Smooth muscle cell (in vitro differentiated cells): ENCODE data around the gene NUTM1. TPM values are rescaled to one million over a fixed set of nuclear protein-coding genes. Genes with fewer than 3 reads are reported as not detected.
A peak's percentile ranks its signal among the peaks of the same experiment; 100 is the strongest.

Source experiments
- DNase-seq: peaks from one replicate; lab custom pipeline; 2025; ENCODE audit not compliant: unreplicated experiment; lab: John Stamatoyannopoulos, UW
- H2AFZ ChIP-seq: fragments of 200-600 bp; sonication (generic); 2 replicates; pipeline ENCODE4 v1.6.0; 2016; ENCODE audit warnings: antibody characterized with exemption, low read depth, mild to moderate bottlenecking
- H3F3A ChIP-seq: fragments of 200-600 bp; sonication (generic); 2 replicates; pipeline ENCODE4 v1.6.0; 2017; ENCODE audit warnings: antibody characterized with exemption, low read depth
- H3K27ac ChIP-seq: fragments of 200-600 bp; sonication (generic); 2 replicates; pipeline ENCODE4 v1.5.1; 2016; ENCODE audit warnings: low read depth, mild to moderate bottlenecking
- H3K27me3 ChIP-seq: fragments of 200-600 bp; sonication (generic); 2 replicates; pipeline ENCODE4 v1.6.1; 2016; ENCODE audit warnings: low read depth, mild to moderate bottlenecking
- H3K36me3 ChIP-seq: fragments of 200-600 bp; sonication (generic); 2 replicates; pipeline ENCODE4 v1.5.1; 2016; ENCODE audit warnings: low read depth
- H3K4me1 ChIP-seq: fragments of 200-600 bp; sonication (generic); 2 replicates; pipeline ENCODE4 v1.5.1; 2016; ENCODE audit warnings: low read depth
- H3K4me2 ChIP-seq: fragments of 200-600 bp; sonication (generic); 2 replicates; pipeline ENCODE4 v1.6.0; 2016; ENCODE audit warnings: mild to moderate bottlenecking
- H3K4me3 ChIP-seq: fragments of 200-600 bp; sonication (generic); 2 replicates; pipeline ENCODE4 v1.5.1; 2016; ENCODE audit warnings: mild to moderate bottlenecking
- H3K79me2 ChIP-seq: fragments of 200-600 bp; sonication (generic); 2 replicates; pipeline ENCODE4 v1.6.0; 2016; ENCODE audit warnings: low read depth, mild to moderate bottlenecking
- H3K9ac ChIP-seq: fragments of 200-600 bp; sonication (generic); 2 replicates; pipeline ENCODE4 v1.6.0; 2016; ENCODE audit warnings: low read depth
- H3K9me3 ChIP-seq: fragments of 200-600 bp; sonication (generic); replicated peaks from 2 replicates; pipeline ENCODE4 v1.5.1; 2016; ENCODE audit warnings: low read depth
- H4K20me1 ChIP-seq: fragments of 200-600 bp; sonication (generic); 2 replicates; pipeline ENCODE4 v1.6.0; 2016; ENCODE audit warnings: low read depth
- WGBS: methylation state at CpG from one replicate; pipeline ENCODE4 v1.1.7; 2016; ENCODE audit warnings: low lambda C conversion rate; 5-methylcytosine and 5-hydroxymethylcytosine counted together
- polyA plus RNA-seq: library from polyadenylated mRNA; unstranded; fragments of >200 nt; fragmentation: Nextera tagmentation; extraction: Ambion mirVana; gene quantifications from 2 replicates; pipeline ENCODE4 v1.2.1, GENCODE V29; 2016
- total RNA-seq: library from RNA; depleted of rRNA; stranded (reverse); fragments of >200 nt; gene quantifications from 2 replicates; pipeline ENCODE4 v1.2.3, GENCODE V29; 2014
- TF ChIP-seq, protein P1 (sequence below): fragments of 200-600 bp; sonication (generic); IDR thresholded peaks from 2 replicates; pipeline ENCODE4 v1.5.1; 2017; ENCODE audit warnings: borderline replicate concordance, mild to moderate bottlenecking, antibody characterized with exemption; ENCODE audit not compliant: insufficient read depth, poor library complexity, severe bottlenecking

The NUTM1 gene
- total and polyA plus RNA-seq, 2 experiments from 2014 or later, result not detected

DNA sequence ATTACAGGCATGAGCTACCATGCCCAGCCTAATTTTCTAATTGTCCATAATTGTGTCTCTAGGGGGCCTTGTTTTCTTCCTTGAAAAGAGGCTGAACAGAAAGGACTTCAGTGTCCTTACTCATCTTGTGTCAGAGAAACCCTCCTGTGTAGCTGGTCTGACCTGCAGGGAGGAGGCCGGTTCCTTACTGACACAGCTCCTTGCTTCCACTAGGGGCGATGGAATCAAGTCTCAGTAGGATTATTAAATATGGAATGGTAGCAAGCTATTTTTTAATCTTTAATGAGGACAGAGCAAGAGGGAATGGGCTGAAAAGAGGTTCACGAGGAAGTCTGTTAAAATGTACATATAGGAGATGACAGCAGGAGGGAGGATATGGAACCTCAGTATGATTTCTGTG lies 15.3 kb downstream of the NUTM1 start:
- no peak for DNase-seq
- Histone ChIP-seq H3K4me3 (no peak overlapping the region), H4K20me1 (no peaks in the 10 kb centered on the region), H2AFZ (no peak overlapping the region), H3K9me3 (no peaks in the 10 kb centered on the region), H3K4me1 (no peaks in the 10 kb centered on the region), H3K36me3 (no peaks in the 10 kb centered on the region), H3F3A (no peaks in the 10 kb centered on the region), H3K27ac (no peak overlapping the region), H3K27me3 (no peaks in the 10 kb centered on the region), H3K79me2 (no peaks in the 10 kb centered on the region), H3K4me2 (no peak overlapping the region), H3K9ac (no peak overlapping the region)
- TF ChIP-seq, protein P1, sequence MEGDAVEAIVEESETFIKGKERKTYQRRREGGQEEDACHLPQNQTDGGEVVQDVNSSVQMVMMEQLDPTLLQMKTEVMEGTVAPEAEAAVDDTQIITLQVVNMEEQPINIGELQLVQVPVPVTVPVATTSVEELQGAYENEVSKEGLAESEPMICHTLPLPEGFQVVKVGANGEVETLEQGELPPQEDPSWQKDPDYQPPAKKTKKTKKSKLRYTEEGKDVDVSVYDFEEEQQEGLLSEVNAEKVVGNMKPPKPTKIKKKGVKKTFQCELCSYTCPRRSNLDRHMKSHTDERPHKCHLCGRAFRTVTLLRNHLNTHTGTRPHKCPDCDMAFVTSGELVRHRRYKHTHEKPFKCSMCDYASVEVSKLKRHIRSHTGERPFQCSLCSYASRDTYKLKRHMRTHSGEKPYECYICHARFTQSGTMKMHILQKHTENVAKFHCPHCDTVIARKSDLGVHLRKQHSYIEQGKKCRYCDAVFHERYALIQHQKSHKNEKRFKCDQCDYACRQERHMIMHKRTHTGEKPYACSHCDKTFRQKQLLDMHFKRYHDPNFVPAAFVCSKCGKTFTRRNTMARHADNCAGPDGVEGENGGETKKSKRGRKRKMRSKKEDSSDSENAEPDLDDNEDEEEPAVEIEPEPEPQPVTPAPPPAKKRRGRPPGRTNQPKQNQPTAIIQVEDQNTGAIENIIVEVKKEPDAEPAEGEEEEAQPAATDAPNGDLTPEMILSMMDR, result no peak
- WGBS, result 83% methylated on average over 3 of the region's 3 CpGs

GRCh38 chr15:34358948-34359347 lies 15.8 kb downstream of the NUTM1 start:
- Histone ChIP-seq H3F3A (no peaks in the 10 kb centered on the region), H4K20me1 (no peaks in the 10 kb centered on the region), H3K9ac (no peak overlapping the region), H3K9me3 (no peaks in the 10 kb centered on the region), H3K36me3 (no peaks in the 10 kb centered on the region), H3K4me3 (no peak overlapping the region), H3K27me3 (no peaks in the 10 kb centered on the region), H2AFZ (no peak overlapping the region), H3K79me2 (no peaks in the 10 kb centered on the region), H3K27ac (no peak overlapping the region), H3K4me1 (no peaks in the 10 kb centered on the region), H3K4me2 (no peak overlapping the region)
- whole genome bisulfite sequencing, result 100% methylated on average over 4 of the region's 4 CpGs
- TF ChIP-seq, protein P1, result no peak
- DNase-seq, result no peak

DNA sequence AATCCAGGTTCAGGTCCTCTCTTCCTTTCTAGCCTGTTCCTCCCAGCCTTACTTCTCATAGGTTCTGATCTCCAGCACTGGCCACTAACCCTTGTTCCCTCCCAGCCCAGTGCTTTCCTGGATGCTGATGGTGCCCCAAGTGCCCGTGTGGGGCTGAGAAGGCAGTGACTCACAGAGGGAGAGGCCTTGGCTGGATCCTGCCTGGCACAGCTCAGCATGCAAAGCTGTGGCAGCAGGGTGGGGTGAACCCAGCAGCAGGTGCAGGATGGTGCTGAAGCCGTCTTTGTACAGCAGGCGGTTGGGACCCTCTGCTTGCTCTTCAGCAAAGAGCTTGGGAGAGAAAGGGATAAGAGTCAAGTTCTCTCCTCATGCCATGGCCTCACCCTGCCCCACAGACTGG lies 16.3 kb downstream of the NUTM1 start:
- H3K79me2 ChIP-seq, result no peaks in the 10 kb centered on the region
- TF ChIP-seq, protein P1, result no peak
- H3K27me3 ChIP-seq, result no peaks in the 10 kb centered on the region
- no peaks in the 10 kb centered on the region for H3K36me3 ChIP-seq
- H3K9ac ChIP-seq, result no peak overlapping the region
- no peak overlapping the region for H3K4me2 ChIP-seq
- no peaks in the 10 kb centered on the region for H3K9me3 ChIP-seq
- no peak overlapping the region for H2AFZ ChIP-seq
- 89% methylated on average over 3 of the region's 3 CpGs for WGBS
- H3K27ac ChIP-seq, result no peak overlapping the region
- DNase-seq, result no peak
- no peak overlapping the region for H3K4me3 ChIP-seq
- no peaks in the 10 kb centered on the region for H3K4me1 ChIP-seq
- no peaks in the 10 kb centered on the region for H4K20me1 ChIP-seq
- no peaks in the 10 kb centered on the region for H3F3A ChIP-seq

DNA sequence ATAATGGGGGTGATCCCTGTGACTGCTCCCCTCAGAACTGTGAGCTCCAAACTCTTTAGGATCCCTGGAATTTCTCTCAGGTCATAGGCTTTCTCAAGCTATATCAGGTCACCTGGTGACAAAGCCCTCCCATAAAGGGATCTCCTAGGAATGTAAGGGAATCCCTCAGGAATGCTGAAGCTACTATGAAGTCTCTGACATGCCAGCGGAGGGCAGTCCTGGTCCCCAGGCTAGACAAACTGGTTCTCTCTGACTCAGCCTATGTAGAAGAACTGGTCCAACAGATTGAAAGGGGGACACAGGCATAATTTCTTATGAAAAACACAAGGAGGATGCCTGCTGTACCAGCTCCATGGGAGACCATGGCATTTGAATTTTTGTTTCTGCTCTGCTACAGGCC lies 17.2 kb downstream of the NUTM1 start:
- Histone ChIP-seq H3K36me3 (no peaks in the 10 kb centered on the region), H3K4me2 (no peak overlapping the region), H3K4me3 (no peak overlapping the region), H3K4me1 (no peaks in the 10 kb centered on the region), H3K27me3 (no peaks in the 10 kb centered on the region), H3K79me2 (no peaks in the 10 kb centered on the region), H2AFZ (no peak overlapping the region), H3K9ac (no peak overlapping the region), H3F3A (no peaks in the 10 kb centered on the region), H3K9me3 (no peaks in the 10 kb centered on the region), H4K20me1 (peaks cover under 1% of the 10 kb centered on the region), H3K27ac (peak overlapping the region; percentile 6)
- DNase-seq, result no peak
- 40% methylated on average over 1 of the region's 1 CpG for WGBS
- TF ChIP-seq, protein P1, result no peak
